ENCODE data around the gene TOMM20L. TPM values are rescaled to one million over a fixed set of nuclear protein-coding genes. Genes with fewer than 3 reads are reported as not detected.

TOMM20L gene
- total and polyA plus RNA-seq, 4 donors, result not detected

DNA sequence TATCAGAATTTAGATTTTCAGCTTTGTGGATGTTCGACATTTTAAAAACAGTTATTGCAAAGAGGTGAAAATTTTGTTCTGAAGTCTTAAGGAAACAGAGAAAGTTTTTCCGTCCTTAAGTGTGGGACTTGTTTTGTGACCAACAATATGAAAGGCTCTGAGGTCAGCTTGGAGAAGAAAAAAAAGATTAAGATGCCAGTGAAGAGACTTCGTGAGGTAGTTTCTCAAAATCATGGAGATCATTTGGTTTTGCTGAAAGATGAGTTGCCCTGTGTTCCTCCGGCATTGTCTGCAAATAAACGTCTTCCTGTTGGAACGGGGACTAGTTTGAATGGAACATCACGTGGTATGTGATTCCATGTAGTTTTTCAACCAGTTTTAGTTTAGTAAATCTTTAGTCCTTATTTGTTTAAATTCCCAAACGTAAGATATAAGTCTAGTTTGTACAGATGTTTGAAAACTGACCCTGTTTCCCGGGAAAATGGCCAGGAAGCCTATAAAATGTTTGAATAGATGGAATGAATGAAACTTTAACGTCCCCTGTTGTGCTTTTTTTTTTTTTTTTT, 32.5 kb downstream of the TOMM20L start:
- H3K9ac ChIP-seq (ENCODE audit: low read depth in 1 of 2, low read length in 2 of 2), result peak overlapping the region; percentile 79 to 100
- H3K27ac ChIP-seq (ENCODE audit: low read depth in 1 of 2, low read length in 2 of 2), result peak overlapping the region; percentile 87 to 97
- H3K9me3 ChIP-seq (ENCODE audit: control insufficient read depth in 4 of 4, low read length in 3 of 4), result no peaks in the 10 kb centered on the region
- WGBS, result 0% methylated on average over 10 of the region's 10 CpGs
- H3K27me3 ChIP-seq (ENCODE audit: control insufficient read depth in 4 of 4, insufficient read depth in 4 of 4, low read length in 3 of 4), result no peaks in the 10 kb centered on the region
- H3K36me3 ChIP-seq (ENCODE audit: control insufficient read depth in 4 of 4, insufficient read depth in 3 of 4, low read depth in 1 of 4, low read length in 3 of 4), result peaks cover 0 to 8% (median 6%) of the 10 kb centered on the region in 4 donors
- TF ChIP-seq GABPA (IDR thresholded peaks at IDR 0.05 in 1 of 2, conservative IDR thresholded peaks at IDR 0.05 in 1 of 2), result no peak
- TF ChIP-seq FOXA1 (IDR thresholded peaks at IDR 0.05), result no peak
- TF ChIP-seq YY1 (IDR thresholded peaks at IDR 0.05), result peak; percentile 21
- TF ChIP-seq TAF1 (conservative IDR thresholded peaks at IDR 0.05), result peak; percentile 47
- TF ChIP-seq REST (IDR thresholded peaks at IDR 0.05), result no peak
- H3K4me1 ChIP-seq (ENCODE audit: control insufficient read depth in 4 of 4, insufficient read depth in 4 of 4, low read length in 3 of 4), result peaks cover 3 to 21% (median 14%) of the 10 kb centered on the region in 4 donors
- DNase-seq (ENCODE audit: low spot score), result no peak
- peak overlapping the region; percentile 67 to 100 (median 96) for H3K4me3 ChIP-seq (ENCODE audit: low read depth in 1 of 3, low read length in 3 of 3)

DNA sequence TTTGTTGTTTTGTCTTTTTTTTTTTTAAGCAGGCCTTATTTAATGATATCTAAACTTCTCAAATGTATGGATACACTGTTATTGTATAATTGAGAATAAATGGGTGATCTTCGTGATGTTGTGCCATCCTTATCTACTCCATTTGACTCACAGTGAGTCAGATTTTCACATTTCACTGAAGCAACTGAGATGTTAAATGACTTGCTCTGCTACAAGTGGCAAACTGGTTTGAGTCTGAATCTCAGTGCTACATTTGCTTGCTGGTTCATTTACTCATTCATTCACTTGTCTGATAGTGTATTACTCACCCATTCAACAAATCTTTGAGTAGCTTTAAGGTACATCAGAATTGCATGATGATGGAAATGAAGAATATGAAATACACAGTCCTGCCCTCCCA, 34.4 kb downstream of the TOMM20L start:
- 94% methylated on average over 1 of the region's 1 CpG for WGBS
- Histone ChIP-seq H3K9me3 (ENCODE audit: control insufficient read depth in 4 of 4, low read length in 3 of 4) (no peaks in the 10 kb centered on the region), H3K27ac (ENCODE audit: low read depth in 1 of 2, low read length in 2 of 2) (no peak overlapping the region), H3K9ac (ENCODE audit: low read depth in 1 of 2, low read length in 2 of 2) (peak overlapping the region in 1 of 2 donors; percentile 33), H3K4me3 (ENCODE audit: low read depth in 1 of 3, low read length in 3 of 3) (no peak overlapping the region), H3K36me3 (ENCODE audit: control insufficient read depth in 4 of 4, insufficient read depth in 3 of 4, low read depth in 1 of 4, low read length in 3 of 4) (peaks cover 0 to 15% (median 10%) of the 10 kb centered on the region in 4 donors), H3K4me1 (ENCODE audit: control insufficient read depth in 4 of 4, insufficient read depth in 4 of 4, low read length in 3 of 4) (peaks cover 3 to 21% (median 14%) of the 10 kb centered on the region in 4 donors), H3K27me3 (ENCODE audit: control insufficient read depth in 4 of 4, insufficient read depth in 4 of 4, low read length in 3 of 4) (no peaks in the 10 kb centered on the region)
- no peak for DNase-seq (ENCODE audit: low spot score)
- TF ChIP-seq GABPA (IDR thresholded peaks at IDR 0.05 in 1 of 2, conservative IDR thresholded peaks at IDR 0.05 in 1 of 2), result no peak
- no peak for TF ChIP-seq RXRA (IDR thresholded peaks at IDR 0.05)
- no peak for TF ChIP-seq EGR1 (IDR thresholded peaks at IDR 0.05; ENCODE audit: low read depth in 2 of 2)
- TF ChIP-seq, protein P1, sequence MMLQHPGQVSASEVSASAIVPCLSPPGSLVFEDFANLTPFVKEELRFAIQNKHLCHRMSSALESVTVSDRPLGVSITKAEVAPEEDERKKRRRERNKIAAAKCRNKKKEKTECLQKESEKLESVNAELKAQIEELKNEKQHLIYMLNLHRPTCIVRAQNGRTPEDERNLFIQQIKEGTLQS (IDR thresholded peaks at IDR 0.05), result no peak
- TF ChIP-seq, protein P2, sequence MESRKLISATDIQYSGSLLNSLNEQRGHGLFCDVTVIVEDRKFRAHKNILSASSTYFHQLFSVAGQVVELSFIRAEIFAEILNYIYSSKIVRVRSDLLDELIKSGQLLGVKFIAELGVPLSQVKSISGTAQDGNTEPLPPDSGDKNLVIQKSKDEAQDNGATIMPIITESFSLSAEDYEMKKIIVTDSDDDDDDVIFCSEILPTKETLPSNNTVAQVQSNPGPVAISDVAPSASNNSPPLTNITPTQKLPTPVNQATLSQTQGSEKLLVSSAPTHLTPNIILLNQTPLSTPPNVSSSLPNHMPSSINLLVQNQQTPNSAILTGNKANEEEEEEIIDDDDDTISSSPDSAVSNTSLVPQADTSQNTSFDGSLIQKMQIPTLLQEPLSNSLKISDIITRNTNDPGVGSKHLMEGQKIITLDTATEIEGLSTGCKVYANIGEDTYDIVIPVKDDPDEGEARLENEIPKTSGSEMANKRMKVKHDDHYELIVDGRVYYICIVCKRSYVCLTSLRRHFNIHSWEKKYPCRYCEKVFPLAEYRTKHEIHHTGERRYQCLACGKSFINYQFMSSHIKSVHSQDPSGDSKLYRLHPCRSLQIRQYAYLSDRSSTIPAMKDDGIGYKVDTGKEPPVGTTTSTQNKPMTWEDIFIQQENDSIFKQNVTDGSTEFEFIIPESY (IDR thresholded peaks at IDR 0.05), result no peak
- TF ChIP-seq NR2F2 (IDR thresholded peaks at IDR 0.05), result no peak
- TF ChIP-seq, protein P3, sequence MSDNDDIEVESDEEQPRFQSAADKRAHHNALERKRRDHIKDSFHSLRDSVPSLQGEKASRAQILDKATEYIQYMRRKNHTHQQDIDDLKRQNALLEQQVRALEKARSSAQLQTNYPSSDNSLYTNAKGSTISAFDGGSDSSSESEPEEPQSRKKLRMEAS (IDR thresholded peaks at IDR 0.05), result no peak
- no peak for TF ChIP-seq JUND (IDR thresholded peaks at IDR 0.05)
- TF ChIP-seq REST (IDR thresholded peaks at IDR 0.05), result no peak
- no peak for TF ChIP-seq SP1 (IDR thresholded peaks at IDR 0.05)
- TF ChIP-seq TAF1 (conservative IDR thresholded peaks at IDR 0.05), result no peak
- TF ChIP-seq YY1 (IDR thresholded peaks at IDR 0.05), result no peak
- no peak for TF ChIP-seq HNF4G (IDR thresholded peaks at IDR 0.05)
- TF ChIP-seq CTCF (IDR thresholded peaks at IDR 0.05; ENCODE audit: low read depth, low read length, missing input control), result no peak
- no peak for TF ChIP-seq HNF4A (conservative IDR thresholded peaks at IDR 0.05)
- TF ChIP-seq RAD21 (IDR thresholded peaks at IDR 0.05), result no peak

Data from liver (tissue), 9 donors.